RWPE1 (cell line): Measurements from ENCODE around the gene CHMP3.

ENCODE experiments used
- CTCF ChIA-PET: fragments of 350-600 bp; sonication (Branson Sonifier 250); formaldehyde crosslinking; extraction: SDS; loops from one replicate; lab custom pipeline; 2021; lab: Yijun Ruan, JAX
- POLR2A ChIA-PET: fragments of 400-600 bp; formaldehyde crosslinking; extraction: SDS; loops from one replicate; lab custom pipeline; 2020; ENCODE audit warnings: antibody characterized with exemption; ENCODE audit not compliant: low non-redundant PET; lab: Yijun Ruan, JAX
- DNase-seq: peaks from one replicate; pipeline ENCODE4 v3.0.0; 2012; ENCODE audit warnings: low spot score
- H3K27ac ChIP-seq: fragments of 450-650 bp; 2 replicates; pipeline ENCODE4 v1.5.1; 2017
- TF ChIP-seq, protein P1 (sequence below): fragments of 450-650 bp; conservative IDR thresholded peaks from 2 replicates; pipeline ENCODE4 v1.5.1; 2017; ENCODE audit warnings: low read depth, mild to moderate bottlenecking

CHMP3 gene

DNA sequence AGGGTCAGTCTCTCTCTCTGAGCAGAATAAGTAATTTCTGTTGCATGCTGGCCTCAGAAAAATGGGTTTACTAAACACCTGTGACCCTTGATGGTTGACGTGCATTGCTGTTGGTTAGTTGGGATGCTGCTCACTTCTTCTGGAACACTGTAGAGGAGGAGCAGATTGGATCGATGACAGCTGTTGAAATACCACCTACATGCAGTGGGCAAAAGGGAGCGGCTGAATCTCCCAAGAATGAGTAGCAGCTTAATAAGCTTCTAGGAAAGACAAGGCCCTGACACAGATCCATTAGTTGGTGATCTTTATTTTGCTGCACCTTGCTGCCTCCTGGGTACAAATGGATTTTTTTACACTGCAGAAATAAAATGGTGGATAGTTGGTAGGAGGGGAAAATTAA lies 78.9 kb downstream of the CHMP3 start:
- no peak overlapping the region for H3K27ac ChIP-seq
- no peak for DNase-seq
- TF ChIP-seq, protein P1, sequence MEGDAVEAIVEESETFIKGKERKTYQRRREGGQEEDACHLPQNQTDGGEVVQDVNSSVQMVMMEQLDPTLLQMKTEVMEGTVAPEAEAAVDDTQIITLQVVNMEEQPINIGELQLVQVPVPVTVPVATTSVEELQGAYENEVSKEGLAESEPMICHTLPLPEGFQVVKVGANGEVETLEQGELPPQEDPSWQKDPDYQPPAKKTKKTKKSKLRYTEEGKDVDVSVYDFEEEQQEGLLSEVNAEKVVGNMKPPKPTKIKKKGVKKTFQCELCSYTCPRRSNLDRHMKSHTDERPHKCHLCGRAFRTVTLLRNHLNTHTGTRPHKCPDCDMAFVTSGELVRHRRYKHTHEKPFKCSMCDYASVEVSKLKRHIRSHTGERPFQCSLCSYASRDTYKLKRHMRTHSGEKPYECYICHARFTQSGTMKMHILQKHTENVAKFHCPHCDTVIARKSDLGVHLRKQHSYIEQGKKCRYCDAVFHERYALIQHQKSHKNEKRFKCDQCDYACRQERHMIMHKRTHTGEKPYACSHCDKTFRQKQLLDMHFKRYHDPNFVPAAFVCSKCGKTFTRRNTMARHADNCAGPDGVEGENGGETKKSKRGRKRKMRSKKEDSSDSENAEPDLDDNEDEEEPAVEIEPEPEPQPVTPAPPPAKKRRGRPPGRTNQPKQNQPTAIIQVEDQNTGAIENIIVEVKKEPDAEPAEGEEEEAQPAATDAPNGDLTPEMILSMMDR = no peak
- POLR2A ChIA-PET = no interaction called here
- CTCF ChIA-PET = no interaction called here

GRCh38 chr2:86482034-86482433 lies 81.2 kb downstream of the CHMP3 start:
- TF ChIP-seq, protein P1 = no peak
- peak; percentile 42 for DNase-seq
- ChIA-PET CTCF (no interaction called here), POLR2A (no interaction called here)
- no peak overlapping the region for H3K27ac ChIP-seq

DNA sequence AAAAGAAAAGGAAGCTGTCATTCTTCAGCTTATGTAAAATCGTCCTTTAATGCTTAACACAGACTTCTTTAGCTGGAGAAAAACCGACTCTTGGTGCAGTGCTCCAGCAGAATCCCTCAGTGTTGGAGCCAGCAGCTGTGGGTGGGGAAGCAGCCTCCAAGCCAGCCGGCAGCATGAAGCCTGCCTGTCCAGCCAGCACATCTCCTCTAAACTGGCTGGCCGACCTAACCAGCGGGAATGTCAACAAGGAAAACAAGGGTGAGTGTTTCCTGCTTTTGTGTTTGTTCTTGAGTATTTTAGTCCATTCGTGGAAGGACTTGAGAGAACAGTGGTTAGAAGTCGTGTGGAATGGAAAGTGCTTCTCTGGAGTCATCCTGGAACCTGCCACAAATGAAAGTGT lies 83.1 kb downstream of the CHMP3 start:
- TF ChIP-seq, protein P1 = no peak

GRCh38 chr2:86477349-86477748 lies 85.9 kb downstream of the CHMP3 start:
- no peak overlapping the region for H3K27ac ChIP-seq
- TF ChIP-seq, protein P1 = no peak
- ChIA-PET POLR2A (no interaction called here), CTCF (no interaction called here)
- no peak for DNase-seq

More for the DNA sequence above, 83.1 kb downstream of the CHMP3 start:
- no peak for DNase-seq
- no peak overlapping the region for H3K27ac ChIP-seq
- ChIA-PET CTCF (interaction anchor here (0.7 kb wide), 2 partner anchors 37 to 107 kb away, joined by 3 to 4 read pairs; no protein-coding TSS in a partner anchor), POLR2A (no interaction called here)

- no peak overlapping the region for H3K27ac ChIP-seq
- POLR2A ChIA-PET = no interaction called here
- TF ChIP-seq, protein P1 = no peak
- CTCF ChIA-PET = no interaction called here
- no peak for DNase-seq
Measured at GRCh38 chr2:86476918-86477317, 86.3 kb downstream of the CHMP3 start.

DNA sequence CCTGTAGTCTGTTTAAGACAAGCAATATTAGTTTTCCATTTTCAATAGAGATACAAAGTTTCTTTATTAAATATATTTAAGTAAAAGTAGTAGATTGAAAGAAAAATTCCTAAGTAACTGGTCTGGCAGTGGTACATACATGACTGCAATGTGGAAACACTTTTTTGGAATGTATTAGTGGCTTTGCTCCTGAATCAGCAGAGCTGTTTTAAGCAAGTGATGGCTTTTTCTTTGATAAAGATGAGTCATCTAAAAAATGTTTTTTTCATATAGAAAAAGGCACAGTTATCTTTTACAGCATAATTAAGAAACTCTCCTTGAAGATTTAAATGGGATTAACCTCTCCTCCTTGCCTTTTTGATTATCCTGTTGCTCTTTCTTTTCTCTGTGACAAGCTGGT lies 87.2 kb downstream of the CHMP3 start:
- H3K27ac ChIP-seq = no peak overlapping the region
- ChIA-PET CTCF (interaction anchor here (0.6 kb wide), 1 partner anchor 80 kb away, joined by 3 read pairs; no protein-coding TSS in a partner anchor), POLR2A (no interaction called here)
- TF ChIP-seq, protein P1 = no peak
- DNase-seq = no peak
